GM13976 (cell line): ENCODE results near the gene NCR3LG1.

Source experiments
- DNase-seq: peaks from one replicate; pipeline ENCODE4 v3.0.0; 2012; ENCODE audit warnings: low spot score
- CTCF ChIP-seq: IDR thresholded peaks from 2 replicates; pipeline ENCODE4 v1.5.1; 2012; ENCODE audit warnings: borderline replicate concordance, mild to moderate bottlenecking; ENCODE audit not compliant: insufficient read depth; ENCODE audit errors: extremely low read depth, missing control alignments, control extremely low read depth
- in situ Hi-C: fragments of 300-500 bp; cut with MboI; formaldehyde crosslinking; loops from one replicate; pipeline ENCODE4 v1.12.0; 2022; ENCODE audit warnings: low sequenced_read_pairs, mixed read lengths, inconsistent platforms; ENCODE audit not compliant: unreplicated experiment

NCR3LG1 gene

GRCh38 chr11:17411418-17411817 lies 59.8 kb downstream of the NCR3LG1 start:
- DNase-seq, result no peak
- in situ Hi-C loops, result no loop called here
- TF ChIP-seq CTCF, result no peak

GRCh38 chr11:17412488-17413180 lies 61.0 kb downstream of the NCR3LG1 start:
- in situ Hi-C loops, result no loop called here
- TF ChIP-seq CTCF, result no peak
- no peak for DNase-seq

GRCh38 chr11:17413414-17414316 lies 62.1 kb downstream of the NCR3LG1 start:
- TF ChIP-seq CTCF, result no peak
- no peak for DNase-seq
- in situ Hi-C loops, result no loop called here

- TF ChIP-seq CTCF, result no peak
- DNase-seq, result no peak
- in situ Hi-C loops, result no loop called here
Observed at GRCh38 chr11:17414317-17414737, 62.7 kb downstream of the NCR3LG1 start.

GRCh38 chr11:17414992-17415391 lies 63.4 kb downstream of the NCR3LG1 start:
- in situ Hi-C loops, result no loop called here
- TF ChIP-seq CTCF, result no peak
- DNase-seq, result no peak

- TF ChIP-seq CTCF, result no peak
- in situ Hi-C loops, result no loop called here
- no peak for DNase-seq
Observed at GRCh38 chr11:17415523-17416104, 64.0 kb downstream of the NCR3LG1 start.
